ENCODE results near the gene CBX2.
A peak's percentile ranks its signal among the peaks of the same experiment; 100 is the strongest.

Gene CBX2

GRCh38 chr17:79829457-79829856, 51.5 kb downstream of the CBX2 start:
- no peak for DNase-seq (ENCODE audit: low read depth in 2 of 2)

GRCh38 chr17:79830303-79830702, 52.4 kb downstream of the CBX2 start:
- DNase-seq (ENCODE audit: low read depth in 2 of 2), result no peak

- no peak for DNase-seq (ENCODE audit: low read depth in 2 of 2)
Observed at GRCh38 chr17:79830763-79831264, 52.9 kb downstream of the CBX2 start.

GRCh38 chr17:79831265-79832217, 53.6 kb downstream of the CBX2 start:
- DNase-seq (ENCODE audit: low read depth in 2 of 2), result no peak

- DNase-seq (ENCODE audit: low read depth in 2 of 2), result no peak
Observed at GRCh38 chr17:79832218-79833109, 54.5 kb downstream of the CBX2 start.

- DNase-seq (ENCODE audit: low read depth in 2 of 2), result no peak
Observed at GRCh38 chr17:79833110-79833450, 55.1 kb downstream of the CBX2 start.

- no peak for DNase-seq (ENCODE audit: low read depth in 2 of 2)
Observed at GRCh38 chr17:79833744-79834564, 56.0 kb downstream of the CBX2 start.

- peak; percentile 25 to 30 for DNase-seq (ENCODE audit: low read depth in 2 of 2)
Observed at GRCh38 chr17:79834565-79835469, 56.9 kb downstream of the CBX2 start.

- DNase-seq (ENCODE audit: low read depth in 2 of 2), result no peak
Observed at GRCh38 chr17:79835470-79835899, 57.5 kb downstream of the CBX2 start.

GRCh38 chr17:79835953-79836509, 58.1 kb downstream of the CBX2 start:
- DNase-seq (ENCODE audit: low read depth in 2 of 2), result no peak

- no peak for DNase-seq (ENCODE audit: low read depth in 2 of 2)
Observed at GRCh38 chr17:79836510-79836971, 58.6 kb downstream of the CBX2 start.

GRCh38 chr17:79836972-79837887, 59.3 kb downstream of the CBX2 start:
- DNase-seq (ENCODE audit: low read depth in 2 of 2), result peak; percentile 45 to 61
